Epithelial cell of esophagus (primary cell): Measurements from ENCODE around the gene GYPC.
"Not testable (repeated sequence)": the region's sequence is repeated elsewhere in the genome, so short reads cannot be mapped to it uniquely, and the experiment has no call there.

Source experiments
- DNase-seq: peaks from one replicate; pipeline ENCODE4 v3.0.0; 2010; ENCODE audit warnings: low read depth
- H3K4me3 ChIP-seq: 2 replicates; pipeline ENCODE4 v1.5.1; 2011; ENCODE audit warnings: mild to moderate bottlenecking, low read length, control low read depth
- CTCF ChIP-seq: IDR thresholded peaks from 2 replicates; pipeline ENCODE4 v1.5.1; 2011; ENCODE audit warnings: low read depth, mild to moderate bottlenecking, low read length, control low read depth, inconsistent platforms; ENCODE audit not compliant: insufficient read depth; ENCODE audit errors: missing control alignments

The GYPC gene

DNA sequence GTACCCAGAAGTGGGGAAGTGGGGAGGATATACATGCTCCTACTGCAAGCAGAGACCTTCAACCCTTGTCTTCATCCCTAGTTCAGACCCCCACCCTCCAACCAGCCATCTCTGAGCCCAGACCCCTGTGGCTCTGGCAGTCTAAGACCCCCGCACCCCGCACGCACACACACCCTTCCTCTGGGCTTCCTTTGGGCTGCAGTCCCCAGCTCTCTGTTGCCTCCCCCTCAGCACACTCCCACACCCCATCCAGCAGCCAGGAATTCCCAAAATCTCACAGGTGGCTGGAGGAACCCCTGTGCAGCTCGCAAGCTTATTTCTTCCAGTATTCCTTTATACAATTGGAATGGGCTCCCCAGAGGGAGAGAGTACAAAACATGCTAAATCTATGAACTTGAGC, 13.9 kb upstream of the GYPC start:
- H3K4me3 ChIP-seq: no peak overlapping the region
- no peak for DNase-seq
- TF ChIP-seq CTCF: no peak

GRCh38 chr2:126643431-126643830, 12.5 kb upstream of the GYPC start:
- no peak overlapping the region for H3K4me3 ChIP-seq
- no peak for TF ChIP-seq CTCF
- DNase-seq: no peak

GRCh38 chr2:126643972-126644371, 12.0 kb upstream of the GYPC start:
- no peak overlapping the region for H3K4me3 ChIP-seq
- TF ChIP-seq CTCF: no peak
- DNase-seq: no peak

- H3K4me3 ChIP-seq: no peak overlapping the region
- DNase-seq: no peak
- no peak for TF ChIP-seq CTCF
These were observed 11.2 kb upstream of the GYPC start for GRCh38 chr2:126644630-126645191.

DNA sequence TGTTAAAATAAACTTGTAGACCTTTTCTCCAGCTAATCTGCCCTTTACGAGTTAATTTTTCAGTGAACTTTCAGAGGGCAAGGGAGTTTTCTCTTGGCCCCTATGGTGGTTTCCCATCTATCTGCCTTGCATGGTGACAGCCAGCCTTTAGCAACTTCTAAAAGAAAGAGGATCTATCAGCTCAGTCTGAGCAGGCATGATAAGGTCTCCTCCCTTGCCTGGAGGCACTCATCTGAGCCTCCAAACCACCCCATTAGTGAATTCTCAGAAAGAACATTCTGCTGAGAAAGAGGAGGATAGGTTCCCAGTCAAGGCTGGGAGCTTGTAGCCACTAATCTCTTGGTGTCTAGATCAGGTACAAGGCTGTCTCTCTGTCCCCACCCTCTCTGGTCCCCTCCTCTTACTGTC, 10.7 kb upstream of the GYPC start:
- no peak overlapping the region for H3K4me3 ChIP-seq
- no peak for DNase-seq
- TF ChIP-seq CTCF: no peak

DNA sequence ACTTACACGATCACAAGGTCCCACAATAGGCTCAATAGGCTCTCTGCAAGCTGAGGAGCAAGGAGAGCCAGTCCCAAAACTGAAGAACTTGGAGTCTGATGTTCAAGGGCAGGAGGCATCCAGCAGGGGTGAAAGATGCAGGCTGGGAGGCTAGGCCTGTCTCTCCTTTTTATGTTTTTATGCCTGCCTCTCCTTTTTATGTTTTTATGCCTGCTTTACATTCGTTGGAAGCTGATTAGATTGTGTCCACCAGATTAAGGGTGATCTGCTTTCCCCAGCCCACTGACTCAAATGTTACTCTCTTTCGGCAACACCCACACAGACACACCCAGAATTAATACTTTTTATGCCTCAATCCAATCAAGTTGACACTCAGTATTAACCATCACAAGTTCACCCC, 9.9 kb upstream of the GYPC start:
- H3K4me3 ChIP-seq: no peak overlapping the region
- TF ChIP-seq CTCF: no peak
- no peak for DNase-seq

DNA sequence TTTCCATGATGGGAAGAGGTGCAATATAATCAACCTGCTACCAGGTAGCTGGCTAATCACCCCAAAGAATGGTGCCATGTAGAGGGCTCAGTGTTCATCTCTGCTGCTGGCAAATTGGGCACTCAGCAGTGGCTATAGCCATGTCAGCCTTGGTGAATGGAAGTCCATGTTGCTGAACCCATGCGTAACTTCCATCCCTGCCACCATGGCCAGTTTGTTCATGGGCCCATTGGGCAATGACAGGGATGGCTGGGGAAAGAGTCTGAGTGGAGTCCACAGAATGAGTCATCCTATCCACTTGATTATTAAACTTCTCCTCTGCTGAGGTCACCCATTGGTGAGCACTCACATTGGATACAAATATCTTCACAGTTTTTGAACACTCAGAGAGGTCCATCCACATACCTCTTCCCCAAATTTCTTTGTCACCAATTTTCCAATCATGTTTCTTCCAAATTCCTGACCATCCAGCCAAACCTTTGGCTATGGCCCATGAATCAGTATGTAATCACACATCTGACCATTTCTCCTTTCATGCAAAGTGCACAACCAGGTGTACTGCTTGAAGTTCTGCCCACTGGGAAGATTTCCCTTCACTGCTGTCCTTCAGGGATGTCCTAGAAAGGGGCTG, 8.1 kb upstream of the GYPC start:
- not testable (repeated sequence) for DNase-seq

GRCh38 chr2:126648345-126648786, 7.6 kb upstream of the GYPC start:
- not testable (repeated sequence) for DNase-seq, H3K4me3 ChIP-seq

More for the DNA sequence above, 8.1 kb upstream of the GYPC start:
- not testable (repeated sequence) for H3K4me3 ChIP-seq
